Upper lobe of left lung (tissue), 6 donors: ENCODE measurements around the gene ABLIM2. TPM values are rescaled to one million over a fixed set of nuclear protein-coding genes. Genes with fewer than 3 reads are reported as not detected.
A peak's percentile ranks its signal among the peaks of the same experiment; 100 is the strongest.

ENCODE experiments used
- ATAC-seq, 2 donors: fragments of 200-7000 bp; cut with Tn5 transposase; one replicate each; pipeline ENCODE4 v1.9.1; 2022; ENCODE audit warnings: mild to moderate bottlenecking in 2 of 2, moderate library complexity in 2 of 2; ENCODE audit not compliant: low FRiP score in 2 of 2
- DNase-seq, 2 donors: peaks; one replicate each; pipeline ENCODE4 v3.0.0-alpha.2; 2019 to 2020
- H3K27ac ChIP-seq, 4 donors: fragments of 200-600 bp; sonication (generic); one replicate each; pipeline ENCODE4 v1.5.1; 2016 to 2019
- H3K27me3 ChIP-seq, 4 donors: fragments of 200-600 bp; sonication (generic); one replicate each; pipeline ENCODE4 v1.5.1; 2017 to 2019
- H3K36me3 ChIP-seq, 4 donors: fragments of 200-600 bp; sonication (generic); one replicate each; pipeline ENCODE4 v1.5.1; 2016 to 2019
- H3K4me1 ChIP-seq, 4 donors: fragments of 200-600 bp; sonication (generic); one replicate each; pipeline ENCODE4 v1.5.1; 2018 to 2019
- H3K4me3 ChIP-seq, 4 donors: fragments of 200-600 bp; sonication (generic); one replicate each; pipeline ENCODE4 v1.5.1; 2017 to 2019; ENCODE audit warnings: mild to moderate bottlenecking in 2 of 4, moderate library complexity in 1 of 4
- H3K9me3 ChIP-seq, 4 donors: fragments of 200-600 bp; sonication (generic); one replicate each; pipeline ENCODE4 v1.5.1; 2018 to 2019
- EP300 ChIP-seq, 4 donors: sonication (generic); formaldehyde crosslinking; IDR thresholded peaks; one replicate each; pipeline ENCODE4 v1.5.1; 2017; ENCODE audit warnings: antibody characterized with exemption in 4 of 4, control low read depth in 2 of 4
- POLR2A ChIP-seq, 4 donors: fragments of 450-650 bp; IDR thresholded peaks; one replicate each; pipeline ENCODE4 v1.5.1; 2016 to 2017; ENCODE audit warnings: antibody characterized with exemption in 4 of 4, mild to moderate bottlenecking in 2 of 4
- POLR2AphosphoS5 ChIP-seq, 2 donors: sonication (generic); formaldehyde crosslinking; IDR thresholded peaks; one replicate each; pipeline ENCODE4 v1.5.1; 2017; ENCODE audit warnings: antibody characterized with exemption in 2 of 2
- WGBS, 2 donors: methylation state at CpG; one replicate each; pipeline ENCODE4 v1.1.5; 2017 to 2018; 5-methylcytosine and 5-hydroxymethylcytosine counted together
- total RNA-seq, 6 donors: library from RNA; depleted of rRNA in 4 of 6; stranded (reverse); fragments of >200 nt in 4 of 6; gene quantifications; one replicate each; pipeline versions ENCODE4 v1.1.0 to v1.2.1, GENCODE V29; 2016 to 2021
- TF ChIP-seq, protein P1 (sequence below), 6 experiments: fragments of 450-650 bp in 4 of 6; fragments of 200-600 bp in 2 of 6; sonication (generic) in 2 of 6; IDR thresholded peaks; one replicate each; pipeline ENCODE4 v1.5.1; 2016 to 2019; ENCODE audit warnings: antibody characterized with exemption in 6 of 6
- donor health status: DM: no; HTN: no; CAD: no; lungs with moderate emphysema.
- donor health status: DM: no; HTN: yes; CAD: no; lungs with severe emphysema.

The ABLIM2 gene
- total RNA-seq, 6 donors from 2014 or later = 3.6 to 36.9 (median 8.1) TPM

DNA sequence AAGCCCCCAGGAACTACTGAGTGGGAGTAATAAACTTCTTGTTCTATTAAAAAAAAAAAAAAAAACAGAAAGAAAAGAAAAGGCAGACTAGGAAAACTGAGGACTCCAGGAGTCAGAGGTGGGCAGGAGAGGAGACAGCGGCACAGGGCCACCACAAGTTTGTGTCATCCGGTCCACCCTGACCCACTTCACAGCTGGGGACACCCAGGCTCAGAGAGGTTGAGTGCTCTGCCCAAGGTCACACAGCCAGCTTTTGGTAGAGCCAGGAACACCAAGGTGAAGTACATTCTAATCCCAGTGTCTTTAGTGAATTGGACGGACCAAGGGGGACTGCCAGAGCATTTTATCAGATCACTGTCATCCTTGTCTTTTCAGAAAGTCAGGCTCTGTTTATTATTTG lies 16.4 kb upstream of the ABLIM2 start:
- ATAC-seq (no peak), DNase-seq (no peak)
- TF ChIP-seq EP300 (IDR thresholded peaks at IDR 0.05) = no peak
- Histone ChIP-seq H3K36me3 (no peaks in the 10 kb centered on the region), H3K27ac (no peak overlapping the region), H3K4me1 (peaks cover 0 to 9% (median 5%) of the 10 kb centered on the region in 4 donors), H3K4me3 (no peak overlapping the region), H3K27me3 (no peaks in the 10 kb centered on the region), H3K9me3 (no peaks in the 10 kb centered on the region)
- 71 to 79% methylated on average over 3 of the region's 3 CpGs for WGBS, 2 donors

DNA sequence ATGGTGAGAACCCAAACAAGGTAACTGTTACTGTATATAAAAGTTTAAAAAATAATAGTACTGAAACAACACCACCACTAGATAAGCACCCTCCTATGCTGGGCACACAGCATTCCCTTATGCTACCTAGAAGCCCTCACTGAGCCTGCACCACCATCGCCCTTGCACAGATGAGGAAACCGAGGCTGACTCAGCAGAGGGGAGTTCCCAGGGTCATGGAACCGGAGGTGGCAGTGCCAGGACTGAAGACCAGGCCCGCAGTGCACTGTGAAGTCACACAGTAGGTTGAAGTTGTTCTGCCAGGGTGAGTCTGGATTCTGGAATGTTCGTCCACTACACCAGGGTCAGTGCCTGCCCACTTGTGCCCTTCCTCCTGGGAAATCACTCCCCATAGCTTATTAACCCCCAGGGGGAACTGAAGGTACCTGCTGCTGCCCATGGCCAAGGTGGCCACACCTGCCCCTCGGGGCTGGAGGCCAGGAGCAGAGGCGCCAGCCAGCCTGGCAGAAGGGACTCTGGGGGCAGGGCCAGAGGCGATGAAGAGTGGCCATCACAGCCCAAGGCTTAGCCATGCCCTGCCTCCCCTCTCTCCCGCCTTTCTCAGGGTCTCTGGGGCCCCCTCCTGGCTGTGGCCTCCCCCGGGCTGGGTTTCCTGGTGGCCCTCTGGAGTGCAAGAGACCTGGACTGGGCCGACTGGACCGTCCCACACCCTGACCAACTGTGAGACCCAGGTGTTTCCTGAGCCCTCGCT lies 15.1 kb upstream of the ABLIM2 start:
- ATAC-seq (no peak), DNase-seq (peak in 1 of 2 donors; percentile 68)
- Histone ChIP-seq H3K27me3 (no peaks in the 10 kb centered on the region), H3K4me3 (no peak overlapping the region), H3K36me3 (no peaks in the 10 kb centered on the region), H3K9me3 (peaks cover 0 to 3% (median under 1%) of the 10 kb centered on the region in 4 donors), H3K27ac (no peak overlapping the region), H3K4me1 (peaks cover 0 to 9% (median 5%) of the 10 kb centered on the region in 4 donors)
- no peak for TF ChIP-seq POLR2A (IDR thresholded peaks at IDR 0.05)
- no peak for TF ChIP-seq EP300 (IDR thresholded peaks at IDR 0.05)
- TF ChIP-seq, protein P1, sequence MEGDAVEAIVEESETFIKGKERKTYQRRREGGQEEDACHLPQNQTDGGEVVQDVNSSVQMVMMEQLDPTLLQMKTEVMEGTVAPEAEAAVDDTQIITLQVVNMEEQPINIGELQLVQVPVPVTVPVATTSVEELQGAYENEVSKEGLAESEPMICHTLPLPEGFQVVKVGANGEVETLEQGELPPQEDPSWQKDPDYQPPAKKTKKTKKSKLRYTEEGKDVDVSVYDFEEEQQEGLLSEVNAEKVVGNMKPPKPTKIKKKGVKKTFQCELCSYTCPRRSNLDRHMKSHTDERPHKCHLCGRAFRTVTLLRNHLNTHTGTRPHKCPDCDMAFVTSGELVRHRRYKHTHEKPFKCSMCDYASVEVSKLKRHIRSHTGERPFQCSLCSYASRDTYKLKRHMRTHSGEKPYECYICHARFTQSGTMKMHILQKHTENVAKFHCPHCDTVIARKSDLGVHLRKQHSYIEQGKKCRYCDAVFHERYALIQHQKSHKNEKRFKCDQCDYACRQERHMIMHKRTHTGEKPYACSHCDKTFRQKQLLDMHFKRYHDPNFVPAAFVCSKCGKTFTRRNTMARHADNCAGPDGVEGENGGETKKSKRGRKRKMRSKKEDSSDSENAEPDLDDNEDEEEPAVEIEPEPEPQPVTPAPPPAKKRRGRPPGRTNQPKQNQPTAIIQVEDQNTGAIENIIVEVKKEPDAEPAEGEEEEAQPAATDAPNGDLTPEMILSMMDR (IDR thresholded peaks at IDR 0.05) = no peak
- no peak for TF ChIP-seq POLR2AphosphoS5 (IDR thresholded peaks at IDR 0.05)
- 74 to 100% methylated on average over 1 to 13 of the region's 13 CpGs for WGBS, 2 donors

DNA sequence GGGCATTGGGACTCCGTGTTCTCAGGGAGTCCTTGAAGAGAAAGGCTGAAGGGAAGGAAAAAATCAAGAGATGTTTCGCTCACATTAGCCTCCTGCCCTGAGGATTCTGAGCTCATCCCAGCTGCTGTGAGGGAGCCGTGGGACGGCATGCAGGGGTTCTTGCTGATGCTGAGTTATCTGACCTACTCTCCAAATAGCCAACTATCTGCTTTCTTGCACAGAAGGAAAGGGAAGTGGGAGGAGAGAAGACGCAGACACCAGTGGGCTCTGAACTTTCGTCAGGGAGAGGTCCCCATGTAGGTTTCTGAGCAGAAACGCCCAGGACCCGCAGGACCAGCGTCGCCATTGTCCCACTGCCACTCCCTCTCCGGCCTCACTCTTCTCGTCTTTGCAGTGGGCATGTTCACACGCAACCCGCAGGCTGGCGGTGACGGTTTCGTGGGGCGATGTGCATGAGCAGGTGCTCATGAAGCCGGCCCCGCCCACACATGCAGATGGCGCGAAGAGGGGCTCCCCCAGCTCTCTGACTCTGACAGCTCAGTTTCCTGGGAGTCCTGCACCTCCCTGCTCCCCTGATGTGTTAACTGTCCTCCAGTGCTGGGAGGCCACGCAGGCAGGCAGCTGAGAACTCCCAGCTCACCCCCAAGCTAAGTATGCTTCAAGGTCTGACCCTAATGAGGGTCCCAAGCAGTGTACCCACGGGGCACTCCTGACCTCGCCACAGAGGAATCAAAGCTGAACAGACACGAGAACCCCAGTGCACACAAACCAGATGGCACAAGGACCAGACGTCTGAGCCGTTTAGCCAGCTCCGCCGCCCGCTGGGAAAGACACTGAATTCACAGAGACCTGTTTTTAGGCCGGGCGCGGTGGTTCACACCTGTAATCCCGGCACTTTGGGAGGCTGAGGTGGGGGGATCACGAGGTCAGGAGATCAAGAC lies 13.6 kb upstream of the ABLIM2 start:
- TF ChIP-seq EP300 (IDR thresholded peaks at IDR 0.05) (no peak), POLR2AphosphoS5 (IDR thresholded peaks at IDR 0.05) (no peak), POLR2A (IDR thresholded peaks at IDR 0.05) (no peak)
- TF ChIP-seq, protein P1 (IDR thresholded peaks at IDR 0.05) = no peak
- no peak overlapping the region for H3K27ac ChIP-seq
- WGBS, 2 donors = 81 to 84% methylated on average over 32 to 36 of the region's 36 CpGs
- ATAC-seq = no peak
- peak in 1 of 2 donors; percentile 80 for DNase-seq
- no peaks in the 10 kb centered on the region for H3K36me3 ChIP-seq
- no peak overlapping the region for H3K4me3 ChIP-seq
- no peaks in the 10 kb centered on the region for H3K27me3 ChIP-seq
- H3K9me3 ChIP-seq = peaks cover 0 to 9% (median 7%) of the 10 kb centered on the region in 4 donors
- H3K4me1 ChIP-seq = peaks cover 0 to 13% (median 5%) of the 10 kb centered on the region in 4 donors

DNA sequence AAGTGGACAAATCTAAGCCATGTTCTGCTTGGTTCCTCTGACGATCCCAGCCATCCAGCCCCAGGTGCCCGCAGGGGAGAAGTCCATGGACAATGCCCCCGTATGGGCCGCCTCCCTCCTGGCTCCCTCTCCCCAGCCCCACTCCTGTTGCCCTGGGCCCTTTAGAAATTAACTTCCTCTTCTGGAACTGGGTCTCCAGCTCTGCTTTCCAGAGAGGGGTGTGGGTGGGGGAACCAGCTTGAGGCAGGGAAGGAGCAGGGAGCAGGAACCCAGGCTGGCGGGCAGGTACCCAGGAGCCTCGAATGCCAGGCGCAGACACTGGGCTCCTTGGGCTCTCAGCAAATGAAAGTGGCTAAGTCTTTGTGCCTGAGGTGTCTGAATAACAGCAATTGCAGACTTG lies 12.7 kb upstream of the ABLIM2 start:
- peaks cover 0 to 9% (median 7%) of the 10 kb centered on the region in 4 donors for H3K9me3 ChIP-seq
- 76 to 95% methylated on average over 6 to 7 of the region's 7 CpGs for WGBS, 2 donors
- ATAC-seq (no peak), DNase-seq (no peak)
- peaks cover 0 to 4% (median 0%) of the 10 kb centered on the region in 4 donors for H3K4me1 ChIP-seq
- H3K27ac ChIP-seq = no peak overlapping the region
- no peak overlapping the region for H3K4me3 ChIP-seq
- H3K27me3 ChIP-seq = no peaks in the 10 kb centered on the region
- H3K36me3 ChIP-seq = no peaks in the 10 kb centered on the region
- TF ChIP-seq POLR2AphosphoS5 (IDR thresholded peaks at IDR 0.05) = no peak
- TF ChIP-seq POLR2A (IDR thresholded peaks at IDR 0.05) = no peak
- TF ChIP-seq, protein P1 (IDR thresholded peaks at IDR 0.05) = no peak
- no peak for TF ChIP-seq EP300 (IDR thresholded peaks at IDR 0.05)

DNA sequence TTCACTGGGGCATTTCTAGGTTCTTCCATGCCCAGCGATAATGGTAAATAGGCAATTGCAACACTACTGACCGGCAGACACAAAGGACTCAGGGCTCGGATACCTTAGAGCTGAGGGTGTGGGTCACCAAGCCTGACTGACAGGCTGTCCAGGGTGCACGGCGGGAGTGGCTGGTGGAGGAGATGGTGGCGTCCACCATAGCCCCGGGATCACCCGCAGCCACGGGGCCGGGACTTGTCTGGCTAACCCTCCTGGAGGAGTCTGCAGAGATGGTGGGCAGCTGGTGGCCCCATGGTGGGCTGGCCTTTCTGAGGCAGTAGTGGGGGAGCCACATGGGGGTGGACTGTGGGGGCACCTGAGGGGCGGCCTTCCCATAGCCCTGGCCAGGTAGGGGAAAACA lies 11.7 kb upstream of the ABLIM2 start:
- H3K27me3 ChIP-seq = no peaks in the 10 kb centered on the region
- H3K4me3 ChIP-seq = no peak overlapping the region
- peaks cover 0 to 4% (median 0%) of the 10 kb centered on the region in 4 donors for H3K4me1 ChIP-seq
- TF ChIP-seq POLR2A (IDR thresholded peaks at IDR 0.05) (no peak), EP300 (IDR thresholded peaks at IDR 0.05) (no peak), POLR2AphosphoS5 (IDR thresholded peaks at IDR 0.05) (no peak)
- TF ChIP-seq, protein P1 (IDR thresholded peaks at IDR 0.05) = no peak
- 95 to 96% methylated on average over 10 to 11 of the region's 11 CpGs for WGBS, 2 donors
- H3K27ac ChIP-seq = no peak overlapping the region
- no peak for ATAC-seq
- H3K36me3 ChIP-seq = no peaks in the 10 kb centered on the region
- H3K9me3 ChIP-seq = peaks cover 0 to 9% (median 7%) of the 10 kb centered on the region in 4 donors
- DNase-seq = no peak
